Measurements from ENCODE around the gene CLDN14. TPM values are rescaled to one million over a fixed set of nuclear protein-coding genes. Genes with fewer than 3 reads are reported as not detected.

Gene CLDN14
- total RNA-seq, 1 donor from 2014 or later = not detected

GRCh38 chr21:36411301-36411700, 68.6 kb downstream of the CLDN14 start:
- H3K4me1 ChIP-seq = peaks cover 4% of the 10 kb centered on the region
- Mint-ChIP-seq H3K9me3 (no peaks in the 10 kb centered on the region), H3K27me3 (ENCODE audit: insufficient read depth, low read depth) (no peaks in the 10 kb centered on the region), H3K27ac (no peak overlapping the region), H3K4me3 (no peak overlapping the region), H3K36me3 (peaks cover 43% of the 10 kb centered on the region), H3K4me1 (no peaks in the 10 kb centered on the region)
- no peaks in the 10 kb centered on the region for H3F3A ChIP-seq (ENCODE audit: low read depth)
- peaks cover 2% of the 10 kb centered on the region for H4K20me1 ChIP-seq (ENCODE audit: low read depth)
- H3K9ac ChIP-seq = no peak overlapping the region
- no peak overlapping the region for H2AFZ ChIP-seq (replicated peaks)
- no peaks in the 10 kb centered on the region for H3K79me2 ChIP-seq (ENCODE audit: low read depth)
- H3K4me3 ChIP-seq = no peak overlapping the region
- H3K27ac ChIP-seq = no peak overlapping the region
- H3K9me3 ChIP-seq (ENCODE audit: low read depth) = no peaks in the 10 kb centered on the region
- no peaks in the 10 kb centered on the region for H3K36me3 ChIP-seq
- no peak for DNase-seq (ENCODE audit: low spot score)
- TF ChIP-seq EZH2 (IDR thresholded peaks at IDR 0.05) (no peak), EZH2phosphoT487 (IDR thresholded peaks at IDR 0.05) (no peak), CTCF (IDR thresholded peaks at IDR 0.05) (no peak)
- H3K4me2 ChIP-seq = no peak overlapping the region
- no peaks in the 10 kb centered on the region for H3K27me3 ChIP-seq

Other genes starting within 250 kb of the CLDN14 start
- 43.6 and 68.7 TPM in 2 replicates for gene MORC3, start 159.9 kb downstream of the CLDN14 start, total RNA-seq (ENCODE audit: low replicate concordance)
- 19.4 and 26.1 TPM in 2 replicates for gene CHAF1B, start 94.7 kb downstream of the CLDN14 start, total RNA-seq (ENCODE audit: low replicate concordance)
- gene SIM2, start 219.0 kb upstream of the CLDN14 start, total RNA-seq (ENCODE audit: low replicate concordance) = not detected in 2 replicates

All from neural progenitor cell (in vitro differentiated cells).